Measurements from ENCODE around the gene CCDC107.
"Not testable (repeated sequence)": the region's sequence is repeated elsewhere in the genome, so short reads cannot be mapped to it uniquely, and the experiment has no call there.

DNA sequence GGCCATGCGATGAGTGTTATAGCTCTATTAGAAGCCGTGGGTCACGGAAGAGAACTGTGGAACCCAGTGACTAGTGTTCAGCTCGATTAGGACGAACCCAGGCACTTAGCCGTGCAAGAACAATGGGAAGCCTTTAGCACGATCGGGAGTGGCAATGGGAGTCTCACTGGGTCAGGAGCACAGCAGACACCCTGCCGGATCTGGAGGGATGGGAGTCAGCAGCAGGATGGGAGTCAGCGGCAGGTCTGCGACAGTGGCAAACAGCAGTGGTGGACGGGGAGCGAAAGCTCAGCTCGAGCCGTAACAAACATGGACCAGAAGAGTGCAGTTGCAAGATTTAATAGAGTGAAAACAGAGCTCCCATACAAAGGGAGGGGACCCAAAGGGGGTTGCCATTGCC, 17.7 kb upstream of the CCDC107 start:
- TF ChIP-seq, protein P1, sequence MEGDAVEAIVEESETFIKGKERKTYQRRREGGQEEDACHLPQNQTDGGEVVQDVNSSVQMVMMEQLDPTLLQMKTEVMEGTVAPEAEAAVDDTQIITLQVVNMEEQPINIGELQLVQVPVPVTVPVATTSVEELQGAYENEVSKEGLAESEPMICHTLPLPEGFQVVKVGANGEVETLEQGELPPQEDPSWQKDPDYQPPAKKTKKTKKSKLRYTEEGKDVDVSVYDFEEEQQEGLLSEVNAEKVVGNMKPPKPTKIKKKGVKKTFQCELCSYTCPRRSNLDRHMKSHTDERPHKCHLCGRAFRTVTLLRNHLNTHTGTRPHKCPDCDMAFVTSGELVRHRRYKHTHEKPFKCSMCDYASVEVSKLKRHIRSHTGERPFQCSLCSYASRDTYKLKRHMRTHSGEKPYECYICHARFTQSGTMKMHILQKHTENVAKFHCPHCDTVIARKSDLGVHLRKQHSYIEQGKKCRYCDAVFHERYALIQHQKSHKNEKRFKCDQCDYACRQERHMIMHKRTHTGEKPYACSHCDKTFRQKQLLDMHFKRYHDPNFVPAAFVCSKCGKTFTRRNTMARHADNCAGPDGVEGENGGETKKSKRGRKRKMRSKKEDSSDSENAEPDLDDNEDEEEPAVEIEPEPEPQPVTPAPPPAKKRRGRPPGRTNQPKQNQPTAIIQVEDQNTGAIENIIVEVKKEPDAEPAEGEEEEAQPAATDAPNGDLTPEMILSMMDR (IDR thresholded peaks at IDR 0.05): not testable (repeated sequence)
- not testable (repeated sequence) for TF ChIP-seq ZFX (IDR thresholded peaks at IDR 0.05; ENCODE audit: borderline replicate concordance)

Measured in 22Rv1 (cell line).